Mesendoderm (in vitro differentiated cells): ENCODE data around the gene C1orf53. TPM values are rescaled to one million over a fixed set of nuclear protein-coding genes. Genes with fewer than 3 reads are reported as not detected.
"Not testable (repeated sequence)": the region's sequence is repeated elsewhere in the genome, so short reads cannot be mapped to it uniquely, and the experiment has no call there.

Source experiments
- DNase-seq: peaks from one replicate; pipeline ENCODE4 v3.0.0; 2013
- H2AK5ac ChIP-seq: 2 replicates; pipeline ENCODE4 v1.6.1; 2013; ENCODE audit warnings: low read length, inconsistent platforms
- H2BK120ac ChIP-seq: 2 replicates; pipeline ENCODE4 v1.6.1; 2013; ENCODE audit warnings: low read depth, mild to moderate bottlenecking, low read length, moderate library complexity, mixed read lengths
- H2BK15ac ChIP-seq: replicated peaks from 2 replicates; pipeline ENCODE4 v1.6.1; 2013; ENCODE audit warnings: low read depth, mild to moderate bottlenecking, moderate library complexity
- H2BK5ac ChIP-seq: 2 replicates; pipeline ENCODE4 v1.6.1; 2013; ENCODE audit warnings: low read length, inconsistent platforms
- H3K18ac ChIP-seq: 2 replicates; pipeline ENCODE4 v1.6.1; 2013; ENCODE audit warnings: mild to moderate bottlenecking, low read length, mixed read lengths
- H3K23ac ChIP-seq: one replicate; pipeline ENCODE4 v1.6.1; 2013; ENCODE audit warnings: low read length
- H3K27ac ChIP-seq: 2 replicates; pipeline ENCODE4 v1.5.1; 2013; ENCODE audit warnings: low read depth, mild to moderate bottlenecking, inconsistent platforms, low read length, moderate library complexity
- H3K27me3 ChIP-seq: 2 replicates; pipeline ENCODE4 v1.6.1; 2013; ENCODE audit warnings: low read length, control low read depth, mild to moderate bottlenecking, inconsistent platforms; ENCODE audit not compliant: insufficient read depth, poor library complexity
- H3K36me3 ChIP-seq: 2 replicates; pipeline ENCODE4 v1.6.1; 2013; ENCODE audit warnings: low read length, inconsistent platforms; ENCODE audit not compliant: control insufficient read depth, insufficient read depth
- H3K4ac ChIP-seq: one replicate; pipeline ENCODE4 v1.6.1; 2013; ENCODE audit warnings: low read depth, mild to moderate bottlenecking, low read length, moderate library complexity
- H3K4me1 ChIP-seq: 2 replicates; pipeline ENCODE4 v1.6.1; 2013; ENCODE audit warnings: low read depth, low read length, inconsistent platforms; ENCODE audit not compliant: control insufficient read depth
- H3K4me2 ChIP-seq: 2 replicates; pipeline ENCODE4 v1.6.1; 2013; ENCODE audit warnings: low read length
- H3K4me3 ChIP-seq: 2 replicates; pipeline ENCODE4 v1.5.1; 2013; ENCODE audit warnings: mild to moderate bottlenecking, low read length
- H3K56ac ChIP-seq: one replicate; pipeline ENCODE4 v1.6.1; 2013; ENCODE audit warnings: low read length
- H3K79me1 ChIP-seq: 2 replicates; pipeline ENCODE4 v1.6.1; 2013; ENCODE audit warnings: low read length, inconsistent platforms
- H3K79me2 ChIP-seq: 2 replicates; pipeline ENCODE4 v1.6.1; 2013; ENCODE audit warnings: mild to moderate bottlenecking, low read length; ENCODE audit not compliant: control insufficient read depth, insufficient read depth
- H3K9ac ChIP-seq: 2 replicates; pipeline ENCODE4 v1.6.1; 2013; ENCODE audit warnings: low read length, inconsistent platforms
- H4K5ac ChIP-seq: one replicate; pipeline ENCODE4 v1.6.1; 2013; ENCODE audit warnings: low read length
- H4K8ac ChIP-seq: one replicate; pipeline ENCODE4 v1.6.1; 2013; ENCODE audit warnings: low read depth, mild to moderate bottlenecking, control low read depth, low read length, moderate library complexity
- WGBS: extraction: QIAGEN DNeasy Blood & Tissue Kit; methylation state at CpG from one replicate; pipeline ENCODE4 v1.1.7; 2013; ENCODE audit warnings: low lambda C conversion rate, missing lambda C conversion rate; ENCODE audit not compliant: insufficient coverage; ENCODE audit errors: extremely low coverage; 5-methylcytosine and 5-hydroxymethylcytosine counted together
- polyA plus RNA-seq, 2 experiments: library from polyadenylated mRNA; stranded (reverse); fragments of 200-250 nt; gene quantifications; one replicate each; pipeline ENCODE4 v1.2.3, GENCODE V29; 2013

Gene C1orf53
- 1.6 TPM for polyA plus RNA-seq (2013, experiment 1 of 2)
- 1.8 TPM for polyA plus RNA-seq (2013, experiment 2 of 2)

- peak within 1 kb of the TSS; percentile 77 for H3K4me2 ChIP-seq
- peak within 1 kb of the TSS; percentile 72 for H3K4me3 ChIP-seq
- peak within 1 kb of the TSS; percentile 88 for H3K27ac ChIP-seq
- no peaks in the 10 kb centered on the region for H3K36me3 ChIP-seq
- peak; percentile 89 for DNase-seq
- no CpG with 5 or more reads among the region's 90 CpGs for WGBS
- H3K4me1 ChIP-seq: no peaks in the 10 kb centered on the region
- H2AK5ac ChIP-seq: no peak within 1 kb of the TSS
- H2BK15ac ChIP-seq: no peak within 1 kb of the TSS
- peak within 1 kb of the TSS; percentile 91 for H3K9ac ChIP-seq
- H3K23ac ChIP-seq: no peak within 1 kb of the TSS
- H4K8ac ChIP-seq: no peak within 1 kb of the TSS
- peaks cover 27% of the 10 kb centered on the region for H3K27me3 ChIP-seq
- no peak within 1 kb of the TSS for H4K5ac ChIP-seq
- H3K56ac ChIP-seq: peak within 1 kb of the TSS; percentile 97
- no peak within 1 kb of the TSS for H3K4ac ChIP-seq
- H3K79me2 ChIP-seq: no peaks in the 10 kb centered on the region
- H3K79me1 ChIP-seq: no peaks in the 10 kb centered on the region
- peak within 1 kb of the TSS; percentile 83 for H3K18ac ChIP-seq
- H2BK120ac ChIP-seq: no peak within 1 kb of the TSS
- no peak within 1 kb of the TSS for H2BK5ac ChIP-seq
Observed at GRCh38 chr1:197902454-197903195, at the start of gene C1orf53. C1orf53 (plus strand) TSS chr1:197902630; CDS start chr1:197902650, 20 bp downstream.

GRCh38 chr1:197855751-197856150 is 46.7 kb upstream of the C1orf53 start:
- H2BK15ac ChIP-seq, H3K27ac ChIP-seq, H2BK5ac ChIP-seq, H3K4me1 ChIP-seq, H2BK120ac ChIP-seq, H3K79me1 ChIP-seq, H3K79me2 ChIP-seq, H3K36me3 ChIP-seq, H4K8ac ChIP-seq, H3K4me2 ChIP-seq, DNase-seq, H3K23ac ChIP-seq, H3K9ac ChIP-seq, H3K4me3 ChIP-seq, H3K4ac ChIP-seq, H3K56ac ChIP-seq, H4K5ac ChIP-seq, H3K27me3 ChIP-seq, H2AK5ac ChIP-seq, H3K18ac ChIP-seq: not testable (repeated sequence)
- no CpG with 5 or more reads among the region's 2 CpGs for WGBS

DNA sequence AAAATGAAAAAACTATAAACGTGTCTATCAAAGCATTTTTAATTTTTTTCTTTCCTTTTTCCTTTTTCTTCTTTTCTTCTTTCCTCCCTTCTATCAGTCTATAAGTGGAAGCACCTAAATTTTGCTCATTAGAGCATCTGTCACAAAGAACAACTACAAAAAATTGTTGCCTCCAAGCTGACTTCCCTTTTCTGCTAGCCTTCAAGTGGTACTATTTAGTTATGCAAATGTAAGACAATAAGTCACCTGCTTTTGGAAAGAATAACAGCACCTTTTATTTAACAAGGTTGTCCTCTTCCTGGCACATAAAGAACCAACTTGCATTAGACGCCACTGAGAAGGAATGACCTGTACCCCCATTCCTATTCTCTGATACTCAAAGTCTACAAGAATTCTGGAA is 45.0 kb upstream of the C1orf53 start:
- H3K27me3 ChIP-seq: no peaks in the 10 kb centered on the region
- no peak overlapping the region for H3K9ac ChIP-seq
- DNase-seq: no peak
- no peak overlapping the region for H2BK120ac ChIP-seq
- H3K4ac ChIP-seq: no peak overlapping the region
- no peaks in the 10 kb centered on the region for H3K79me1 ChIP-seq
- no CpG with 5 or more reads among the region's 2 CpGs for WGBS
- H4K5ac ChIP-seq: no peak overlapping the region
- H4K8ac ChIP-seq: no peak overlapping the region
- no peak overlapping the region for H3K4me3 ChIP-seq
- no peak overlapping the region for H3K4me2 ChIP-seq
- no peak overlapping the region for H3K18ac ChIP-seq
- H2BK5ac ChIP-seq: no peak overlapping the region
- no peaks in the 10 kb centered on the region for H3K4me1 ChIP-seq
- H3K56ac ChIP-seq: no peak overlapping the region
- H3K27ac ChIP-seq: no peak overlapping the region
- H3K23ac ChIP-seq: no peak overlapping the region
- no peak overlapping the region for H2BK15ac ChIP-seq
- H3K79me2 ChIP-seq: no peaks in the 10 kb centered on the region
- H2AK5ac ChIP-seq: no peak overlapping the region
- H3K36me3 ChIP-seq: no peaks in the 10 kb centered on the region

DNA sequence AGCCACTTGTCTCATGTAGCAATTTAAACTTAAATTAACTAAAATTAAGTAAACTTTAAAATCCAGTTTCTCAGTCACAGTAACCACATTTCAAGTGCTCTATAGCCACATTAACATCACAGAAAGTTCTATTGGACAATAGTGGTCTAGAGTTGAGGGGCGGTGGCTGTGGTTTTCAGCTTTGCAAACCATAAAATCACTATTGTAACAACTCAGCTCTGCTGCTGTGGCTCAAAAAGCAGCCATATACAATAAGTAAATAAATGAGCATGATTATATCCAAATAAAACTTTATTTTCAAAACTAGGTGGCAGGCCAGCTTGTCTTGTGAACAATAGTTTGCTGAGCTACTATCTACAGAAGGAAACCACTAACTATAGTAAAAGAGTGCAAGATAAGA is 43.4 kb upstream of the C1orf53 start:
- WGBS: no CpG with 5 or more reads among the region's 1 CpG
- no peak overlapping the region for H4K5ac ChIP-seq
- no peaks in the 10 kb centered on the region for H3K36me3 ChIP-seq
- no peak overlapping the region for H3K27ac ChIP-seq
- no peak overlapping the region for H3K4ac ChIP-seq
- H3K27me3 ChIP-seq: no peaks in the 10 kb centered on the region
- H3K79me2 ChIP-seq: no peaks in the 10 kb centered on the region
- H3K23ac ChIP-seq: no peak overlapping the region
- no peak overlapping the region for H4K8ac ChIP-seq
- no peak for DNase-seq
- H3K4me1 ChIP-seq: no peaks in the 10 kb centered on the region
- no peak overlapping the region for H2BK5ac ChIP-seq
- H3K4me2 ChIP-seq: no peak overlapping the region
- H2BK120ac ChIP-seq: no peak overlapping the region
- no peak overlapping the region for H3K4me3 ChIP-seq
- no peak overlapping the region for H3K56ac ChIP-seq
- H3K79me1 ChIP-seq: no peaks in the 10 kb centered on the region
- no peak overlapping the region for H2AK5ac ChIP-seq
- no peak overlapping the region for H3K18ac ChIP-seq
- no peak overlapping the region for H2BK15ac ChIP-seq
- no peak overlapping the region for H3K9ac ChIP-seq

- Histone ChIP-seq H2AK5ac (no peak overlapping the region), H3K23ac (no peak overlapping the region), H3K27me3 (no peaks in the 10 kb centered on the region), H3K4me1 (no peaks in the 10 kb centered on the region), H2BK120ac (no peak overlapping the region), H3K79me2 (no peaks in the 10 kb centered on the region), H3K4me3 (no peak overlapping the region), H3K36me3 (no peaks in the 10 kb centered on the region), H4K5ac (no peak overlapping the region), H3K9ac (no peak overlapping the region), H3K18ac (no peak overlapping the region), H3K79me1 (no peaks in the 10 kb centered on the region), H3K4me2 (no peak overlapping the region), H3K4ac (no peak overlapping the region), H4K8ac (no peak overlapping the region), H2BK5ac (no peak overlapping the region), H3K56ac (no peak overlapping the region), H3K27ac (no peak overlapping the region), H2BK15ac (no peak overlapping the region)
- no CpG with 5 or more reads among the region's 3 CpGs for WGBS
- DNase-seq: no peak
Observed at GRCh38 chr1:197862221-197862620, 40.2 kb upstream of the C1orf53 start.

DNA sequence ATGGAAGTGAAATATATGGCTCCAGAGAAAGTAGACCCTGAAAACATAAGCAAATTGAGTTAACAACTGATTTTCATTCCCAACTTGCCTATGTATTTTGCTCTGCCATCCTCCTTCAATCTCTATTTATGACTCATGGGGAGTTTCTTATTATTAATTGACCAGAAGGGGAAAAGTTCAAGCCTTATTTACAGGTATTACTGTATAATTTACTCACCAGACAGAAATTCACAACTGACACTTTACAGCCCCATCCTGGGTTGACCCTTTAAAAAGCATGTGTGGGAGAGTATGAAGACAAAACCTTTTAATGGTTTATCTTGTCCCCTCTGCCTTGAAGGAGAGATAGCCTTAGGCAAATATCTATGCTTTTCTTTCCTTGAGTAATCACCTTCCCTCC is 39.8 kb upstream of the C1orf53 start:
- Histone ChIP-seq H3K56ac (no peak overlapping the region), H3K36me3 (no peaks in the 10 kb centered on the region)

More for the DNA sequence above, 39.8 kb upstream of the C1orf53 start:
- DNase-seq: no peak
- H3K4me2 ChIP-seq: no peak overlapping the region
- H3K4me1 ChIP-seq: no peaks in the 10 kb centered on the region
- H3K4me3 ChIP-seq: no peak overlapping the region
- no peak overlapping the region for H4K5ac ChIP-seq
- H2AK5ac ChIP-seq: no peak overlapping the region
- H3K23ac ChIP-seq: no peak overlapping the region
- no peak overlapping the region for H2BK120ac ChIP-seq
- H3K79me1 ChIP-seq: no peaks in the 10 kb centered on the region
- no peak overlapping the region for H3K18ac ChIP-seq
- no peaks in the 10 kb centered on the region for H3K27me3 ChIP-seq
- H4K8ac ChIP-seq: no peak overlapping the region
- no peaks in the 10 kb centered on the region for H3K79me2 ChIP-seq
- no peak overlapping the region for H3K9ac ChIP-seq
- no peak overlapping the region for H2BK15ac ChIP-seq
- H2BK5ac ChIP-seq: no peak overlapping the region
- H3K4ac ChIP-seq: no peak overlapping the region
- no peak overlapping the region for H3K27ac ChIP-seq
